H1 (cell line): Measurements from ENCODE around the gene ANK2. TPM values are rescaled to one million over a fixed set of nuclear protein-coding genes. Genes with fewer than 3 reads are reported as not detected.

Source experiments
- CBX8 ChIP-seq: fragments of 300-800, 300-1000 bp; sonication (generic); IDR thresholded peaks from 2 replicates; pipeline ENCODE4 v1.7.1; 2016; ENCODE audit warnings: low read depth, low read length, borderline replicate concordance
- EP300 ChIP-seq, 2 experiments: IDR thresholded peaks; 1 replicate in 1 of 2; 2 replicates in 1 of 2; pipeline ENCODE4 v1.6.1; 2011 to 2012; ENCODE audit warnings: low read depth in 2 of 2, low read length in 2 of 2, mild to moderate bottlenecking in 2 of 2, borderline replicate concordance in 1 of 2, inconsistent platforms in 1 of 2, moderate library complexity in 1 of 2
- KDM4A ChIP-seq: IDR thresholded peaks from one replicate; pipeline ENCODE4 v1.7.1; 2012; ENCODE audit warnings: low read depth, mild to moderate bottlenecking, moderate library complexity, low read length, inconsistent platforms; ENCODE audit not compliant: severe bottlenecking
- SRF ChIP-seq: IDR thresholded peaks from 2 replicates; pipeline ENCODE4 v1.6.1; 2011; ENCODE audit warnings: mild to moderate bottlenecking, low read depth, low read length, moderate library complexity
- polyA plus RNA-seq, 7 experiments: library from polyadenylated mRNA; depleted of rRNA in 3 of 7; stranded (reverse) in 5 of 7; unstranded in 2 of 7; fragments of >200 nt in 5 of 7; fragments of 200-250 nt in 2 of 7; gene quantifications; 1 replicate in 5 of 7; 2 replicates in 1 of 7; 4 replicates in 1 of 7; pipeline versions ENCODE4 v1.2.1 to v1.2.3, GENCODE V29; 2011 to 2013; ENCODE audit warnings: missing spikeins in 2 of 7, mixed read lengths in 2 of 7
- total RNA-seq: library from RNA; stranded (reverse); fragmentation: NEBNext Ultra II Directional; extraction: Animal tissue kit (Norgen Biotek cat#: 25700); gene quantifications from 2 replicates; pipeline ENCODE4 v1.2.1, GENCODE V29; 2021
- TF ChIP-seq, protein P1 (sequence below): IDR thresholded peaks from 2 replicates; pipeline ENCODE4 v1.6.1; 2012; ENCODE audit warnings: inconsistent platforms

ANK2 gene
- total and polyA plus RNA-seq, 2 of the 8 experiments (the other 6 are each of a cell fraction or from before 2014, with no cell fraction given) = 14.2 to 35.1 TPM

DNA sequence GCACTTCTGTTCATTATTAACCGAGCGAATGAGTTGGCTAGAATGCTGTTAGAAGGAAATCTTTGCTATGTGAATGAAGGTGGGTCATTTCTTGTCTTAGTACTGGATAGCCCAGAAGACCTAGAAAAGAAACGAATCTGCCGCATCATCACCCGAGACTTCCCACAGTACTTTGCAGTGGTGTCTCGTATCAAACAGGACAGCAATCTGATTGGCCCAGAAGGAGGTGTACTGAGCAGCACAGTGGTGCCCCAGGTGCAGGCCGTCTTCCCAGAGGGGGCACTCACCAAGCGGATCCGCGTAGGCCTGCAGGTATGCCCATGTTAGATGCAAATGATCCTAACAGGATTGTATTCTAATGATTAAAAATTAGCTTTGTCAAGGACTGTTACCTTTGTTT, 286.3 kb downstream of the ANK2 start (continued):
- TF ChIP-seq EP300 (IDR thresholded peaks at IDR 0.05; ENCODE audit: borderline replicate concordance in 1 of 2, low read depth in 2 of 2, low read length in 2 of 2) = no peak
- TF ChIP-seq, protein P1, sequence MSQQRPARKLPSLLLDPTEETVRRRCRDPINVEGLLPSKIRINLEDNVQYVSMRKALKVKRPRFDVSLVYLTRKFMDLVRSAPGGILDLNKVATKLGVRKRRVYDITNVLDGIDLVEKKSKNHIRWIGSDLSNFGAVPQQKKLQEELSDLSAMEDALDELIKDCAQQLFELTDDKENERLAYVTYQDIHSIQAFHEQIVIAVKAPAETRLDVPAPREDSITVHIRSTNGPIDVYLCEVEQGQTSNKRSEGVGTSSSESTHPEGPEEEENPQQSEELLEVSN = no peak
- TF ChIP-seq KDM4A = no peak
- TF ChIP-seq SRF = no peak
- TF ChIP-seq CBX8 = no peak
